OCI-LY3 (cell line): ENCODE data around the gene SYPL1.
A peak's percentile ranks its signal among the peaks of the same experiment; 100 is the strongest.

Experiments used
- H2AFZ ChIP-seq: fragments of 200-600, 300-600 bp; shearing (Covaris generic); 2 replicates; pipeline ENCODE4 v1.6.0; 2014; ENCODE audit warnings: antibody characterized with exemption, low read depth, low read length
- H3K27ac ChIP-seq: fragments of 200-600, 300-600 bp; sonication (generic); 2 replicates; pipeline ENCODE4 v1.5.1; 2014; ENCODE audit warnings: mild to moderate bottlenecking, low read length, moderate library complexity, mixed read lengths
- H3K27me3 ChIP-seq: fragments of 200-600, 300-600 bp; sonication (generic); 2 replicates; pipeline ENCODE4 v1.6.1; 2014; ENCODE audit warnings: low read depth, low read length, mixed read lengths
- H3K36me3 ChIP-seq: fragments of 200-600, 300-600 bp; sonication (generic); replicated peaks from 2 replicates; pipeline ENCODE3; 2014; ENCODE audit warnings: low read depth, low read length, mixed read lengths
- H3K4me1 ChIP-seq: fragments of 300-600, 200-600 bp; sonication (generic); 2 replicates; pipeline ENCODE4 v1.6.1; 2014; ENCODE audit warnings: low read length, mixed read lengths
- H3K4me2 ChIP-seq: fragments of 200-600, 300-600 bp; sonication (generic); 2 replicates; pipeline ENCODE4 v1.6.1; 2014; ENCODE audit warnings: low read length, mixed read lengths
- H3K4me3 ChIP-seq: fragments of 300-600, 200-600 bp; sonication (generic); 2 replicates; pipeline ENCODE4 v1.5.1; 2014; ENCODE audit warnings: antibody characterized with exemption, mild to moderate bottlenecking, low read length, moderate library complexity
- H3K79me2 ChIP-seq: fragments of 300-600, 200-600 bp; shearing (Covaris generic); 2 replicates; pipeline ENCODE4 v1.6.1; 2014; ENCODE audit warnings: mild to moderate bottlenecking, low read length, mixed read lengths
- H3K9ac ChIP-seq: fragments of 300-600, 200-600 bp; shearing (Covaris generic); 2 replicates; pipeline ENCODE4 v1.6.0; 2014; ENCODE audit warnings: mild to moderate bottlenecking, low read length, moderate library complexity
- H3K9me3 ChIP-seq: fragments of 200-600, 300-600 bp; shearing (Covaris generic); 2 replicates; pipeline ENCODE4 v1.6.1; 2014; ENCODE audit warnings: low read length, mixed read lengths; ENCODE audit not compliant: insufficient read depth
- H4K20me1 ChIP-seq: fragments of 200-600, 300-600 bp; sonication (generic); 2 replicates; pipeline ENCODE4 v1.6.1; 2016; ENCODE audit warnings: low read length, mixed read lengths; ENCODE audit not compliant: insufficient read depth
- EZH2phosphoT487 ChIP-seq: fragments of 200-600 bp; shearing (Covaris generic); IDR thresholded peaks from 2 replicates; pipeline ENCODE4 v1.6.1; 2018; ENCODE audit warnings: antibody characterized with exemption, mixed run types, low read depth
- TF ChIP-seq, protein P1 (sequence below): fragments of 200-600, 300-600 bp; sonication (generic); IDR thresholded peaks from 2 replicates; pipeline ENCODE4 v1.5.1; 2014; ENCODE audit warnings: antibody characterized with exemption, low read length, low read depth

SYPL1 gene

DNA sequence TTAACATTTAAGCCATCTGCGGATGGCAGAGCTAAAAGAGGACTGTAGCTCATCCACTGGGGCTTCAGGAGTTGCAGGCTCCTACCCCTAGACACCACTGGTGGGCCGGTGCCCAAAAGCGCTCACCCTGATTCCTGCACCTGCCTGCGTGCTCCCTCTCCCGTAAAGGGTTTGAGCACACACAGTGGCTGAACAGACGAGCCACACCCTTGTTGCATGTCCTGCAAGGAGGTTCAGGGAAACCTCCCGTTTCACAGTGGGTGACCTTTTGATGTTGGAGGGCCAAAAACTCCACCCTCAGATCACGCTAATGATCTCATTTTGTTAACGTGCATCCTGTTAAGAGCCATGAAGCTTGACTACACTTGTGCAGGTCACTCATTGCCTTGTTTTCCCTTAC is 37.9 kb downstream of the SYPL1 start:
- Histone ChIP-seq H2AFZ (0 out of 2 replicates have a peak overlapping the region, but pooled peaks have one; percentile 23), H4K20me1 (no peaks in the 10 kb centered on the region), H3K4me2 (peak overlapping the region; percentile 21), H3K27ac (no peak overlapping the region), H3K9me3 (peaks cover 11% of the 10 kb centered on the region; the same call in 1 of the 2 replicates), H3K4me3 (no peak overlapping the region), H3K79me2 (no peaks in the 10 kb centered on the region), H3K4me1 (peaks cover 72% of the 10 kb centered on the region), H3K9ac (no peak overlapping the region), H3K36me3 (no peaks in the 10 kb centered on the region), H3K27me3 (no peaks in the 10 kb centered on the region; the same call in 1 of the 2 replicates)
- TF ChIP-seq EZH2phosphoT487: no peak
- TF ChIP-seq, protein P1, sequence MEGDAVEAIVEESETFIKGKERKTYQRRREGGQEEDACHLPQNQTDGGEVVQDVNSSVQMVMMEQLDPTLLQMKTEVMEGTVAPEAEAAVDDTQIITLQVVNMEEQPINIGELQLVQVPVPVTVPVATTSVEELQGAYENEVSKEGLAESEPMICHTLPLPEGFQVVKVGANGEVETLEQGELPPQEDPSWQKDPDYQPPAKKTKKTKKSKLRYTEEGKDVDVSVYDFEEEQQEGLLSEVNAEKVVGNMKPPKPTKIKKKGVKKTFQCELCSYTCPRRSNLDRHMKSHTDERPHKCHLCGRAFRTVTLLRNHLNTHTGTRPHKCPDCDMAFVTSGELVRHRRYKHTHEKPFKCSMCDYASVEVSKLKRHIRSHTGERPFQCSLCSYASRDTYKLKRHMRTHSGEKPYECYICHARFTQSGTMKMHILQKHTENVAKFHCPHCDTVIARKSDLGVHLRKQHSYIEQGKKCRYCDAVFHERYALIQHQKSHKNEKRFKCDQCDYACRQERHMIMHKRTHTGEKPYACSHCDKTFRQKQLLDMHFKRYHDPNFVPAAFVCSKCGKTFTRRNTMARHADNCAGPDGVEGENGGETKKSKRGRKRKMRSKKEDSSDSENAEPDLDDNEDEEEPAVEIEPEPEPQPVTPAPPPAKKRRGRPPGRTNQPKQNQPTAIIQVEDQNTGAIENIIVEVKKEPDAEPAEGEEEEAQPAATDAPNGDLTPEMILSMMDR: no peak

DNA sequence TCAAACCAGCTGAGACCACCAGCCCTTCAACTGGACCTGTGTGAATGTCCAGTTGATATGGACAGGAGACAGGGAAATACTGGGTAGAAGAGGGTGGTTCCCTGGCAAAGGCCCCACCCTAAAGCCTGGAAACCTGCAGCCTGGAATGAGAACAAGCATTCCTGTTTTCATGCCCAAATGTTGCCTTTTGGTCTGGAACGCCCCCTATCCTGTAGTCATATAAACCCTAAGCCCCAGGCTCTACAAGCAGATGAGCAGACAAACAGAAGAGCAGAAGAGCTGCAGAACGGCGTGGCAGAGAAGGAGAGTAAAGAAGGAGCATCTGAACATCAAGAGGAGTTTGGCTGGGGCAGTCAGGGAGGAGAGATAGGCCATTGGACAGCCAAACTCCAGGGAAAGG is 38.4 kb downstream of the SYPL1 start:
- H3K27ac ChIP-seq: no peak overlapping the region
- H3K4me1 ChIP-seq: peaks cover 77% of the 10 kb centered on the region
- TF ChIP-seq EZH2phosphoT487: no peak
- TF ChIP-seq, protein P1: no peak
- H3K27me3 ChIP-seq: no peaks in the 10 kb centered on the region; the same call in 1 of the 2 replicates
- H3K9me3 ChIP-seq: peaks cover 11% of the 10 kb centered on the region; the same call in 1 of the 2 replicates
- no peak overlapping the region for H2AFZ ChIP-seq
- H3K79me2 ChIP-seq: no peaks in the 10 kb centered on the region
- no peak overlapping the region for H3K4me3 ChIP-seq
- H3K9ac ChIP-seq: no peak overlapping the region
- H4K20me1 ChIP-seq: no peaks in the 10 kb centered on the region
- H3K4me2 ChIP-seq: no peak overlapping the region
- no peaks in the 10 kb centered on the region for H3K36me3 ChIP-seq

DNA sequence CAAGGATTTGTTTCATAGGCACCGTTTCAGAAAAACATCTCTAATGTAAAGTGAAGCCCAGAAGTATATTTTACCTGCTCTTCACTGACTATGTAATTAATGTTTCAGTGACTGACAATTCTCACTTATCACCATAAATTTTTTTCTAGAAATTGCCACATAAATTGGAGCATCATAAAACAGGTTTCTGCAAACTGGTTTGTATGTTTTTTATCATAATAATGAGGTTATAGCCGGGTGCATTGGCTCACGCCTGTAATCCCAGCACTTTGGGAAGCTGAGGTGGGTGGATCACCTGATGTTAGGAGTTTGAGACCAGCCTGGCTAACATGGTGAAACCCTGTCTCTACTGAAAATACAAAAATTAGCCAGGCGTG is 39.4 kb downstream of the SYPL1 start:
- no peak overlapping the region for H3K4me3 ChIP-seq
- H3K27me3 ChIP-seq: no peaks in the 10 kb centered on the region; the same call in 1 of the 2 replicates
- TF ChIP-seq, protein P1: no peak
- no peak for TF ChIP-seq EZH2phosphoT487
- peaks cover 11% of the 10 kb centered on the region; the same call in 1 of the 2 replicates for H3K9me3 ChIP-seq
- H3K36me3 ChIP-seq: no peaks in the 10 kb centered on the region
- peak overlapping the region; percentile 91; the same call in 1 of the 2 replicates for H3K27ac ChIP-seq
- H3K4me2 ChIP-seq: peak overlapping the region; percentile 82
- no peaks in the 10 kb centered on the region for H4K20me1 ChIP-seq
- no peak overlapping the region for H2AFZ ChIP-seq
- H3K79me2 ChIP-seq: no peaks in the 10 kb centered on the region
- H3K9ac ChIP-seq: peak overlapping the region; percentile 49; the same call in 1 of the 2 replicates
- peaks cover 81% of the 10 kb centered on the region for H3K4me1 ChIP-seq

DNA sequence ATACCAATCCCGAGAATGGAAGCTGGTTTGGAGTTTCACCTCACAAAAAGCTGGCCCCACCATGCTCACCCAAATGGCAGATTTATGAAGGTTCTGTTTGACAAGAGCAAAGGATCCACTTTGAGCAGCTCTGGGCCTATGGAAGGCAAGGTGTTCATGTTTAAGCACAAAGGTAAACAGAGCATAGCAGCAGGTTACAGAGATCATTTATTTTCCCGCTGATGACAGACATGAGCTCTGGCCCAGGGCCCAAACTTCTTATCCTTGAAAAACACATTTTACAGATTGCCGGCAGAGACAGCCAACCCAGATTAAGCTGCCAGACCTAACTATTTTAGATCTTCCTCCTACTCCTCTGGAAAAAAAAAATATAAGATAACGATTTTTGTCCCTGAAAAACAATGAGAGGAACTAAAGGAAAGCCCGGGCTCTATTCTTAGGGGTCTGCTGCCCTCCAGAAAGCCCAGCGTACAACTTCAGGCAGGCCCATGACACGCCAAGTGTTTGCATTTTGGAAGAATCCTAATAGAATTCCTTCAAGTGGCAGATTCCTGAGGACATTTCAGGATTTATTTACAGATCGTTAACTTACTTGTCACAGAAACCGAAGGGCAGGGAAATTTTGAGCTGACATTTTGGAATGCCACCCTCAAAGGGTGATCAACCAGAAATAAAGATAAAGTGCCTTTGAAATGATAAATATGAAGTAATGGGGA is 40.0 kb downstream of the SYPL1 start:
- H4K20me1 ChIP-seq: no peaks in the 10 kb centered on the region
- H3K4me1 ChIP-seq: peaks cover 78% of the 10 kb centered on the region
- no peaks in the 10 kb centered on the region; the same call in 1 of the 2 replicates for H3K27me3 ChIP-seq
- 0 out of 2 replicates have a peak overlapping the region, but pooled peaks have one; percentile 24 for H2AFZ ChIP-seq
- peak overlapping the region; percentile 49 for H3K9ac ChIP-seq
- peak overlapping the region; percentile 61 for H3K4me3 ChIP-seq
- no peaks in the 10 kb centered on the region for H3K36me3 ChIP-seq
- peak overlapping the region; percentile 82 for H3K4me2 ChIP-seq
- peaks cover 11% of the 10 kb centered on the region; the same call in 1 of the 2 replicates for H3K9me3 ChIP-seq
- H3K27ac ChIP-seq: peak overlapping the region; percentile 91
- no peak for TF ChIP-seq EZH2phosphoT487
- TF ChIP-seq, protein P1: no peak
- no peaks in the 10 kb centered on the region for H3K79me2 ChIP-seq
